ENCODE data around the gene CCDC9.

The CCDC9 gene

DNA sequence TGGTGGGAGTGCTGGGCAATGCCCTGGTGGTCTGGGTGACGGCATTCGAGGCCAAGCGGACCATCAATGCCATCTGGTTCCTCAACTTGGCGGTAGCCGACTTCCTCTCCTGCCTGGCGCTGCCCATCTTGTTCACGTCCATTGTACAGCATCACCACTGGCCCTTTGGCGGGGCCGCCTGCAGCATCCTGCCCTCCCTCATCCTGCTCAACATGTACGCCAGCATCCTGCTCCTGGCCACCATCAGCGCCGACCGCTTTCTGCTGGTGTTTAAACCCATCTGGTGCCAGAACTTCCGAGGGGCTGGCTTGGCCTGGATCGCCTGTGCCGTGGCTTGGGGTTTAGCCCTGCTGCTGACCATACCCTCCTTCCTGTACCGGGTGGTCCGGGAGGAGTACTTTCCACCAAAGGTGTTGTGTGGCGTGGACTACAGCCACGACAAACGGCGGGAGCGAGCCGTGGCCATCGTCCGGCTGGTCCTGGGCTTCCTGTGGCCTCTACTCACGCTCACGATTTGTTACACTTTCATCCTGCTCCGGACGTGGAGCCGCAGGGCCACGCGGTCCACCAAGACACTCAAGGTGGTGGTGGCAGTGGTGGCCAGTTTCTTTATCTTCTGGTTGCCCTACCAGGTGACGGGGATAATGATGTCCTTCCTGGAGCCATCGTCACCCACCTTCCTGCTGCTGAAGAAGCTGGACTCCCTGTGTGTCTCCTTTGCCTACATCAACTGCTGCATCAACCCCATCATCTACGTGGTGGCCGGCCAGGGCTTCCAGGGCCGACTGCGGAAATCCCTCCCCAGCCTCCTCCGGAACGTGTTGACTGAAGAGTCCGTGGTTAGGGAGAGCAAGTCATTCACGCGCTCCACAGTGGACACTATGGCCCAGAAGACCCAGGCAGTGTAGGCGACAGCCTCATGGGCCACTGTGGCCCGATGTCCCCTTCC, 63.9 kb downstream of the CCDC9 start:
- TF ChIP-seq TOX (CRISPR knock-in tag; IDR thresholded peaks at IDR 0.05; ENCODE audit: borderline replicate concordance) = no peak
- TF ChIP-seq ZNF70 (CRISPR knock-in tag; IDR thresholded peaks at IDR 0.05) = no peak
- no peak for TF ChIP-seq ARNTL (CRISPR knock-in tag; IDR thresholded peaks at IDR 0.05; ENCODE audit: borderline replicate concordance, low read depth)
- TF ChIP-seq RARB (CRISPR knock-in tag; IDR thresholded peaks at IDR 0.05) = no peak
- TF ChIP-seq ZNF8 (CRISPR knock-in tag; IDR thresholded peaks at IDR 0.05) = no peak
- TF ChIP-seq ISL1 (CRISPR knock-in tag; IDR thresholded peaks at IDR 0.05) = no peak
- no peak for TF ChIP-seq ZC3H10 (CRISPR knock-in tag; IDR thresholded peaks at IDR 0.05)
- no peak for TF ChIP-seq ZFP3 (CRISPR knock-in tag; IDR thresholded peaks at IDR 0.05)
- TF ChIP-seq, protein P1, sequence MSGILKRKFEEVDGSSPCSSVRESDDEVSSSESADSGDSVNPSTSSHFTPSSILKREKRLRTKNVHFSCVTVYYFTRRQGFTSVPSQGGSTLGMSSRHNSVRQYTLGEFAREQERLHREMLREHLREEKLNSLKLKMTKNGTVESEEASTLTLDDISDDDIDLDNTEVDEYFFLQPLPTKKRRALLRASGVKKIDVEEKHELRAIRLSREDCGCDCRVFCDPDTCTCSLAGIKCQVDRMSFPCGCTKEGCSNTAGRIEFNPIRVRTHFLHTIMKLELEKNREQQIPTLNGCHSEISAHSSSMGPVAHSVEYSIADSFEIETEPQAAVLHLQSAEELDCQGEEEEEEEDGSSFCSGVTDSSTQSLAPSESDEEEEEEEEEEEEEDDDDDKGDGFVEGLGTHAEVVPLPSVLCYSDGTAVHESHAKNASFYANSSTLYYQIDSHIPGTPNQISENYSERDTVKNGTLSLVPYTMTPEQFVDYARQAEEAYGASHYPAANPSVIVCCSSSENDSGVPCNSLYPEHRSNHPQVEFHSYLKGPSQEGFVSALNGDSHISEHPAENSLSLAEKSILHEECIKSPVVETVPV (CRISPR knock-in tag; IDR thresholded peaks at IDR 0.05) = no peak
- TF ChIP-seq, protein P2, sequence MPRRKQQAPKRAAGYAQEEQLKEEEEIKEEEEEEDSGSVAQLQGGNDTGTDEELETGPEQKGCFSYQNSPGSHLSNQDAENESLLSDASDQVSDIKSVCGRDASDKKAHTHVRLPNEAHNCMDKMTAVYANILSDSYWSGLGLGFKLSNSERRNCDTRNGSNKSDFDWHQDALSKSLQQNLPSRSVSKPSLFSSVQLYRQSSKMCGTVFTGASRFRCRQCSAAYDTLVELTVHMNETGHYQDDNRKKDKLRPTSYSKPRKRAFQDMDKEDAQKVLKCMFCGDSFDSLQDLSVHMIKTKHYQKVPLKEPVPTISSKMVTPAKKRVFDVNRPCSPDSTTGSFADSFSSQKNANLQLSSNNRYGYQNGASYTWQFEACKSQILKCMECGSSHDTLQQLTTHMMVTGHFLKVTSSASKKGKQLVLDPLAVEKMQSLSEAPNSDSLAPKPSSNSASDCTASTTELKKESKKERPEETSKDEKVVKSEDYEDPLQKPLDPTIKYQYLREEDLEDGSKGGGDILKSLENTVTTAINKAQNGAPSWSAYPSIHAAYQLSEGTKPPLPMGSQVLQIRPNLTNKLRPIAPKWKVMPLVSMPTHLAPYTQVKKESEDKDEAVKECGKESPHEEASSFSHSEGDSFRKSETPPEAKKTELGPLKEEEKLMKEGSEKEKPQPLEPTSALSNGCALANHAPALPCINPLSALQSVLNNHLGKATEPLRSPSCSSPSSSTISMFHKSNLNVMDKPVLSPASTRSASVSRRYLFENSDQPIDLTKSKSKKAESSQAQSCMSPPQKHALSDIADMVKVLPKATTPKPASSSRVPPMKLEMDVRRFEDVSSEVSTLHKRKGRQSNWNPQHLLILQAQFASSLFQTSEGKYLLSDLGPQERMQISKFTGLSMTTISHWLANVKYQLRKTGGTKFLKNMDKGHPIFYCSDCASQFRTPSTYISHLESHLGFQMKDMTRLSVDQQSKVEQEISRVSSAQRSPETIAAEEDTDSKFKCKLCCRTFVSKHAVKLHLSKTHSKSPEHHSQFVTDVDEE (CRISPR knock-in tag; IDR thresholded peaks at IDR 0.05) = no peak
- TF ChIP-seq CSDC2 (CRISPR knock-in tag; IDR thresholded peaks at IDR 0.05) = no peak
- no peak for TF ChIP-seq ESRRG (CRISPR knock-in tag; IDR thresholded peaks at IDR 0.05)
- no peak for TF ChIP-seq TCF4 (CRISPR knock-in tag; IDR thresholded peaks at IDR 0.05; ENCODE audit: borderline replicate concordance)
- TF ChIP-seq PPARA (CRISPR knock-in tag; IDR thresholded peaks at IDR 0.05; ENCODE audit: borderline replicate concordance) = no peak
- no peak for TF ChIP-seq BACH2 (CRISPR knock-in tag; IDR thresholded peaks at IDR 0.05; ENCODE audit: borderline replicate concordance)
- TF ChIP-seq ZFP30 (CRISPR knock-in tag; IDR thresholded peaks at IDR 0.05) = no peak
- no peak for TF ChIP-seq ZNF565 (CRISPR knock-in tag; conservative IDR thresholded peaks at IDR 0.05; ENCODE audit: low read depth)
- TF ChIP-seq PATZ1 (CRISPR knock-in tag; IDR thresholded peaks at IDR 0.05; ENCODE audit: borderline replicate concordance) = no peak
- TF ChIP-seq OSR1 (CRISPR knock-in tag; IDR thresholded peaks at IDR 0.05) = no peak
- TF ChIP-seq GLIS3 (CRISPR knock-in tag; IDR thresholded peaks at IDR 0.05) = no peak
- ATAC-seq = no peak

All from SK-N-SH treated with all-trans-retinoic acid at 6 μM for 48 hours (cell line).